ENCODE measurements around the gene SIL1.
A peak's percentile ranks its signal among the peaks of the same experiment; 100 is the strongest.
"Not testable (repeated sequence)": the region's sequence is repeated elsewhere in the genome, so short reads cannot be mapped to it uniquely, and the experiment has no call there.

Gene SIL1

GRCh38 chr5:139062910-139063663 lies 135.1 kb downstream of the SIL1 start:
- DNase-seq, result no peak

GRCh38 chr5:139061856-139062255 lies 136.3 kb downstream of the SIL1 start:
- no peak for DNase-seq

GRCh38 chr5:139061274-139061673 lies 136.9 kb downstream of the SIL1 start:
- no peak for DNase-seq

- peak in 1 of 2 experiments; percentile 2 for DNase-seq
Measured at GRCh38 chr5:139058121-139058520, 140.0 kb downstream of the SIL1 start.

- DNase-seq, result not testable (repeated sequence)
Measured at GRCh38 chr5:139057045-139057939, 140.9 kb downstream of the SIL1 start.

GRCh38 chr5:139052975-139053374 lies 145.2 kb downstream of the SIL1 start:
- no peak for DNase-seq

GRCh38 chr5:139051392-139051791 lies 146.8 kb downstream of the SIL1 start:
- DNase-seq, result no peak

- no peak for DNase-seq
Measured at GRCh38 chr5:139050432-139050831, 147.7 kb downstream of the SIL1 start.

GRCh38 chr5:139049780-139050179 lies 148.4 kb downstream of the SIL1 start:
- DNase-seq, result no peak

- no peak for DNase-seq
Measured at GRCh38 chr5:139046551-139046950, 151.6 kb downstream of the SIL1 start.

- DNase-seq, result no peak
Measured at GRCh38 chr5:139043157-139043905, 154.8 kb downstream of the SIL1 start.

- DNase-seq, result no peak
Measured at GRCh38 chr5:139040081-139040480, 158.1 kb downstream of the SIL1 start.

- DNase-seq, result no peak
Measured at GRCh38 chr5:139038613-139039305, 159.4 kb downstream of the SIL1 start.

GRCh38 chr5:139037732-139038131 lies 160.4 kb downstream of the SIL1 start:
- DNase-seq, result no peak

GRCh38 chr5:139036332-139036731 lies 161.8 kb downstream of the SIL1 start:
- not testable (repeated sequence) for DNase-seq

- DNase-seq, result no peak
Measured at GRCh38 chr5:139027150-139027549, 171.0 kb downstream of the SIL1 start.

GRCh38 chr5:139025651-139026050 lies 172.5 kb downstream of the SIL1 start:
- DNase-seq, result no peak

GRCh38 chr5:139023286-139023685 lies 174.9 kb downstream of the SIL1 start:
- DNase-seq, result no peak

GRCh38 chr5:139022528-139022927 lies 175.6 kb downstream of the SIL1 start:
- DNase-seq, result no peak

- no peak for DNase-seq
Measured at GRCh38 chr5:139021346-139021745, 176.8 kb downstream of the SIL1 start.

- no peak for DNase-seq
Measured at GRCh38 chr5:139019880-139020279, 178.3 kb downstream of the SIL1 start.

- no peak for DNase-seq
Measured at GRCh38 chr5:139019211-139019610, 179.0 kb downstream of the SIL1 start.

GRCh38 chr5:139017624-139018023 lies 180.5 kb downstream of the SIL1 start:
- DNase-seq, result no peak

Measured in AML-193 (cell line).